Breast epithelium (tissue), 4 donors: ENCODE data around the gene MARCHF2. TPM values are rescaled to one million over a fixed set of nuclear protein-coding genes. Genes with fewer than 3 reads are reported as not detected.
A peak's percentile ranks its signal among the peaks of the same experiment; 100 is the strongest.

ENCODE experiments used
- DNase-seq, 2 donors: peaks; one replicate each; pipeline ENCODE4 v3.0.0-alpha.2; 2019; ENCODE audit warnings: low spot score in 2 of 2
- H3K27ac ChIP-seq, 2 donors: fragments of 200-600 bp; sonication (generic) in 1 of 2; one replicate each; pipeline ENCODE4 v1.5.1; 2016 to 2019; ENCODE audit warnings: mild to moderate bottlenecking in 1 of 2
- H3K27me3 ChIP-seq, 2 donors: fragments of 200-600 bp; sonication (generic) in 1 of 2; one replicate each; pipeline versions ENCODE4 v1.5.1 to v1.6.0; 2017 to 2019; ENCODE audit warnings: control low read depth in 1 of 2, mild to moderate bottlenecking in 1 of 2
- H3K36me3 ChIP-seq: fragments of 200-600 bp; one replicate; pipeline ENCODE4 v1.5.1; 2019
- H3K4me1 ChIP-seq, 2 donors: fragments of 200-600 bp; sonication (generic); one replicate each; pipeline ENCODE4 v1.5.1; 2016 to 2019; ENCODE audit warnings: control low read depth in 1 of 2
- H3K4me3 ChIP-seq, 3 donors: fragments of 200-600 bp; sonication (generic); 1 replicate in 2 of 3; 2 replicates in 1 of 3; pipeline ENCODE4 v1.5.1; 2016 to 2019; ENCODE audit warnings: mild to moderate bottlenecking in 3 of 3, moderate library complexity in 2 of 3
- H3K9me3 ChIP-seq, 2 donors: fragments of 200-600 bp; sonication (generic) in 1 of 2; one replicate each; pipeline ENCODE4 v1.5.1; 2016 to 2019; ENCODE audit warnings: control low read depth in 1 of 2
- CTCF ChIP-seq, 3 donors: fragments of 450-650 bp; IDR thresholded peaks; one replicate each; pipeline ENCODE4 v1.5.1; 2016 to 2017; ENCODE audit warnings: antibody characterized with exemption in 3 of 3, mild to moderate bottlenecking in 3 of 3, moderate library complexity in 3 of 3
- POLR2A ChIP-seq: fragments of 450-650 bp; IDR thresholded peaks from one replicate; pipeline ENCODE4 v1.6.1; 2016; ENCODE audit warnings: antibody characterized with exemption, mild to moderate bottlenecking, moderate library complexity
- POLR2AphosphoS5 ChIP-seq, 3 donors: sonication (generic); formaldehyde crosslinking; IDR thresholded peaks; one replicate each; pipeline ENCODE4 v1.6.1; 2017; ENCODE audit warnings: antibody characterized with exemption in 3 of 3
- intact Hi-C: fragments of 100-400 bp; cut with DNase I; formaldehyde crosslinking; loops from one replicate; pipeline ENCODE4 v1.15.1; 2023; ENCODE audit warnings: low total_unique reads
- total RNA-seq, 3 donors: library from RNA; depleted of rRNA; stranded (reverse); fragments of >200 nt; gene quantifications; one replicate each; pipeline ENCODE4 v1.1.0, GENCODE V29; 2016

MARCHF2 gene
- total RNA-seq, 3 donors from 2014 or later = 126 to 224 (median 132) TPM

GRCh38 chr19:8387688-8388611 is 25.2 kb upstream of the MARCHF2 start:
- Histone ChIP-seq H3K4me1 (peaks cover 0 to 15% of the 10 kb centered on the region in 2 donors), H3K27me3 (no peaks in the 10 kb centered on the region), H3K27ac (peak overlapping the region in 1 of 2 donors; percentile 100), H3K36me3 (no peaks in the 10 kb centered on the region), H3K9me3 (no peaks in the 10 kb centered on the region), H3K4me3 (no peak overlapping the region)
- DNase-seq = no peak
- TF ChIP-seq POLR2AphosphoS5 (IDR thresholded peaks at IDR 0.05) (no peak), POLR2A (no peak), CTCF (IDR thresholded peaks at IDR 0.05) (no peak)
- intact Hi-C loops = no loop called here

GRCh38 chr19:8388612-8388958 is 24.5 kb upstream of the MARCHF2 start:
- peak overlapping the region; percentile 34 to 100 for H3K27ac ChIP-seq
- no peaks in the 10 kb centered on the region for H3K27me3 ChIP-seq
- intact Hi-C loops = no loop called here
- TF ChIP-seq POLR2AphosphoS5 (IDR thresholded peaks at IDR 0.05) = no peak
- TF ChIP-seq CTCF (IDR thresholded peaks at IDR 0.05) = no peak
- no peak for TF ChIP-seq POLR2A
- no peak overlapping the region for H3K4me3 ChIP-seq
- H3K4me1 ChIP-seq = peaks cover 0 to 22% of the 10 kb centered on the region in 2 donors
- DNase-seq = no peak
- no peaks in the 10 kb centered on the region for H3K36me3 ChIP-seq
- no peaks in the 10 kb centered on the region for H3K9me3 ChIP-seq

- H3K4me1 ChIP-seq = peaks cover 5 to 27% of the 10 kb centered on the region in 2 donors
- H3K9me3 ChIP-seq = no peaks in the 10 kb centered on the region
- H3K27me3 ChIP-seq = no peaks in the 10 kb centered on the region
- TF ChIP-seq POLR2A = peak; percentile 59
- TF ChIP-seq CTCF (IDR thresholded peaks at IDR 0.05) = peak in 2 of 3 donors; percentile 5 to 15
- peak; percentile 72 to 90 (median 74) for TF ChIP-seq POLR2AphosphoS5 (IDR thresholded peaks at IDR 0.05)
- peak within 1 kb of the TSS; percentile 96 to 98 (median 96) for H3K4me3 ChIP-seq
- intact Hi-C loops = no loop called here
- peak within 1 kb of the TSS; percentile 100 for H3K27ac ChIP-seq
- peak; percentile 99 to 100 for DNase-seq
- no peaks in the 10 kb centered on the region for H3K36me3 ChIP-seq
Observed at GRCh38 chr19:8389891-8390616, 23.1 kb upstream of the MARCHF2 start, which contains the start of gene RAB11B. TSS of gene RAB11B (plus strand) at chr19:8390360. CDS start at chr19:8390417, 57 bp downstream.

- Histone ChIP-seq H3K9me3 (no peaks in the 10 kb centered on the region), H3K27ac (peak overlapping the region; percentile 100), H3K36me3 (no peaks in the 10 kb centered on the region), H3K27me3 (no peaks in the 10 kb centered on the region), H3K4me1 (peaks cover 5 to 31% of the 10 kb centered on the region in 2 donors), H3K4me3 (peak overlapping the region; percentile 96 to 98 (median 96))
- intact Hi-C loops = no loop called here
- DNase-seq = peak; percentile 94 to 98
- no peak for TF ChIP-seq CTCF (IDR thresholded peaks at IDR 0.05)
Observed at GRCh38 chr19:8390617-8390981, 22.5 kb upstream of the MARCHF2 start.
